ENCODE data around the gene LTC4S.

The LTC4S gene

DNA sequence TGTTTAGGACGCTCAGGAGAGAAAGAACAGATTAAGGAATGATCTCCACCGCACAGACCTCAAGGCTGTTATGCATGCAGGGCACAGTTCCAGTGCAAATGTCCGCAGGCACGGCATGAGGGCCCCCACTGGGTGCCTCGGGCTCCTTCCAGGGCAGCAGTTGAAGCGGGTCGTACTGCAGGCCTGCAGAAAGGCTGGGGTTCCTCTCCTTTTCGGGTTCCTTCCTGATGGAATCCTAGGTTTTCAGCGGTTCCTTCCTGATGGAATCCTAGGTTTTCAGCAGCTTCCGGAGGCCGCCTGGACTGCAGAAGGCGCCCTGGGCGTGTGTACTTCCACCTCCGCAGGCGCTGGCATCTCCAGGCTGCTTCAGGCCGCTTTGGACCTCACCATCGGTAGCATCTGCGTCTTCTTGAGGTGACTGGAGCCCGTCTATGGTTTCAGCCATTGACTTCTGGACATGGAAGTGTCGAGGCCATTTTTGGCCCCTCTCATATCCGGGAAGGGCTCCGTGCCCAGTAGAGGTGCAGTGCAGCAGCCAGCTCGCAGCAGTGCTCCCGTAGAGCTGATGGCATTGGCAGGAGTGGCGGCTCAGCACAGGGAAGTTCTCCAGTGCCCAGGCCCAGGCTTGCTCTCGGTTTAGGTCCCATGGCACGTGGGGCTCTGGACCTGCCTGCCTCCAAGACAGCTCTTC lies 18.5 kb downstream of the LTC4S start:
- DNase-seq, result no peak

DNA sequence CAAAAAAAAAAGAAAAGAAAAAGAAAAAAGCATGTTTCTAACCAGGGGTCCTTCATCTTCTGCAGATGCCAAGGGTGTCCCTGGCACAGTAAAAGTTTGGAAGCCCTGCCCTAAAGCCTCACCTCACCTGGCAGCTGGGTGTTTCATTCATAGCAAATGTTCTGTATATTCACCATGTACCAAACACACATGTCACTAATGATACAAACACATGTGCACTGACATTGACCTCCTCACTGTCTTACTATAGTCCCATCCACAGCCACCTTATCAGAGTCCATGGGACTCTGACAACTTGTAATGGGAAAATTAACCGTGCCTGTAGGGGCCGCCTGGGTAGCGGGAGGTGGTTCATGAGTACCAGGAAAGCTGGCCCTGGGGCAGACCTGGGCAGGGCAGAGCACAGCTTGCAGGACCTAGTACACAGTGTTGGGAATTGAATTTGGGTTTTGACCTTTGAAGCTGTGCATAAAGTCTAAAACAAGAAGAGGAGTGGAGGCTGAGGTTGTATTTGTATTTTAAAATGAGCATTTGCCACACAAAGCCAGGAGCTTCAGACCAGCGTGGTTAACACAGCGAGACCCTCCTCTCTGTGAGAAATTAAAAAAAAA lies 19.3 kb downstream of the LTC4S start:
- no peak for DNase-seq

DNA sequence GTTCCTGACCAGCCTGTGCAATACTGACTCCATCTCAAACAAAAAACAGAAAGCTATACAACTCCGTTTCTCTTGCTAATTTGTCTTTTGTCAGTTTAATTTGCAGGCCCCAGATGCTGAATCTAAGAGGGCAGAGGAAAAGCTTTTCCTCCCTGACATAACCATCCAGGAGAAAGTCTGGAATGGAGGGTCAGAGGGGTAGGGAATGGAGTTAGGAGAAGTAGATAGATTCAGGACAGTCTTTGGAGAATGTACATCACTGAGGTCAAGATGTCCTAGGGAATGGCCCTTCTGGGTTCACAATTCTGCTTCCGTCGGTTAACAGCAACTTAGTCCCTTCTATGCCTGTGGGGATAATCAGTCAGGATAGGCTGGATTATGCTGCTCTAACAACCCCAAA lies 20.3 kb downstream of the LTC4S start:
- DNase-seq, result no peak

DNA sequence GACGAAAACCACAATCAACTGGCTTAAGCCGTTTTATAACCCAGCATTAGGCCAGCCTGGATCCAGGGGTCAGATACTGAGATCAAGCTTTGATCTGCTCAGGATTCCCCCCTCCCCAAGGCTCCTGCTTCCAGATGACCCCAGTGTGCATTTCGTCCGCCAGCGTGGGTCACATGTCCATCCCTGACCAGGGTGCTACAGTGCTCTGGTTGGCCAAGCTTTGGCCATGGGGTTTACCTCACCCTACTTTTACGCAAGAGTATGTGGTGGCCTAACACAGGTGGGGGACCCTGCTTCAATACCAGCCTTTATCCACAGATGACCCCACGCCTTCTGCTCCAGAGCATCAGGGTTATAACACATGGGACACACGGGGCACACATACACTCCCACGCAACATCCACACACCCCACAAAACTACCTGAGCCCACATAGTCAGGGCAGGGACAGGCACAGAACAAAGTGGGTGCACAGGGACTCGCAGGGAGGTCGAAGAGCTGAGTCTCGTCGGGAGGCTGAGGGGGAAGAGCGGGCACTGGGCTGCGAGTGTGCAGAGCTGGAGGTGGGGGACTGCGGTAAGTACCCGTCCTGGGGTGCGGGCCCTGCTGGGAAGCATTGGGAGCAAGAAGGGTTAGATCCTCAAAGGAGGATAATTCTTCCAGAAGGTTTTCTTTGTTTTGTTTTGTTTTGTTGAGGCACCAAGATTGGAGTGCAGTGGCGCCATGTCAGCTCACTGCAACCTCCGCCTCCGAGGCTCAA lies 21.9 kb downstream of the LTC4S start:
- no peak for DNase-seq

DNA sequence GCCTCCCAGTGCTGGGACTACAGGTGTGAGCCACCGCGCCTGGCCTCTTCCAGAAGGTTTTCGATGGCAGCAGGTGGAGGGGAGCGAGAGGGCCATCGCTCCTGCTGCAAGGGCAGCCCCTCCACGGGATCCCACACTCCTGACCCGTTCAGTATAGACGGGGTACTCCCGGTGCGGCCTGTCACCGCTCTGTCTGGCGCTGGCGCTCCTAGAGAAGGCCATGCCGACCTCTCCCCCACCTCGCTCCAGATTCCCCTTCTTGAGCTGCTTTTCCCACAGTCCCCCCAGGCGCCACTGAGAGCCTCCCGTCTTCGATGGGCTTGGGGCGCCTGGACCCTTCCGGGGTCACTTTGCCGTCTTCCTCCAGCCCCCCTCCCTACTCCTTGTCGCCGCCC lies 22.6 kb downstream of the LTC4S start:
- DNase-seq, result no peak

DNA sequence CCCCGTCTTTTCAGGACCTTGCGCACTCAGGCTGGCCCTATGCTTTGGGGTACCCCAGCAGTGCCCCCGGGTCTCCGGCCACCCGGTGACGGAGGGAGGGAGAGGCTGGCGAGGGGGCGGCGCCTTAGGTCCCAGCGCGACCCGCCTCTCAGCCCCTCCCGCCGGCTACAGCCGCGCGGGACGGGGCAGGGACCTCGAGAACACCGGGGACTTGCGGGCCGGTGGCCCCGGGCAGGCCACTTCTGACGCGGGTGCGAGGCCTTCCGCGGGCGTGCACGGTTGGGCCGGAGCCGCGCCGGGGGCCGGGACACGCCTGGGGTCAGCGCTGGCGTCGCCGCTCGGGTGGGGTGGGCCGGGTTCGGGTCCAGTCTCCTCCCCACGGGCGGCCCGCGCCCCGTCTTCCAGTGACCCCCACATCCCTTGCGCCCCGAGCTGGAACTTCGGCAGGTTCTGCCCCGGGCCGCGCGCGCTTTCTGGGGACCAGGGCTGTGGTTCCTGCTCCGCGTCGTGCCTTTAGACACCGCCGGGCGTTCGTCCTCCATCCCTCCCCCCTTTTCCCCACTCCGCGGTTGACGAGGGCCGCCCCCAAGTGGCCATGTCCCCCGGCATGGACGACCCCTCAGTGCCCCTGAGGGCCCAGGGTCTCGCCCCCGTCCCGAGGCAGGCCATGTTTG lies 23.1 kb downstream of the LTC4S start:
- DNase-seq, result peak in 1 of 2 donors; percentile 11

DNA sequence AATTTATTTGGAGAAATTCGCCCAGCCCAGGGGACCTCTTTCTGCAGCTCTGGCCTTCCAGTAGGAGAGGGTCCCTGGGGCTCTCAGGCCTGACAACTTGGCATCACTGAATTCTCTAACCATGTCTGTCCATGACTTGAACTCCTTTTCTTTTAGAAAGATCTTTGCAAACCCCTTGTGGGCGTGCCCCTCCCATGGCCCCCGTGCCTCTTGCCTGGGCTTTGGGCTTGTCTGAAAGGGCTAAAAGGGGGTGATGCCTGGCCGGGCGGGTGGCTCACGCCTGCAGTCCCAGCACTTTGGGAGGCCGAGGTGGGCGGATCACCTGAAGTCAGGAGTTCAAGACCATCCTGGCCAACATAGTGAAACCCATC lies 23.7 kb downstream of the LTC4S start:
- DNase-seq, result no peak

DNA sequence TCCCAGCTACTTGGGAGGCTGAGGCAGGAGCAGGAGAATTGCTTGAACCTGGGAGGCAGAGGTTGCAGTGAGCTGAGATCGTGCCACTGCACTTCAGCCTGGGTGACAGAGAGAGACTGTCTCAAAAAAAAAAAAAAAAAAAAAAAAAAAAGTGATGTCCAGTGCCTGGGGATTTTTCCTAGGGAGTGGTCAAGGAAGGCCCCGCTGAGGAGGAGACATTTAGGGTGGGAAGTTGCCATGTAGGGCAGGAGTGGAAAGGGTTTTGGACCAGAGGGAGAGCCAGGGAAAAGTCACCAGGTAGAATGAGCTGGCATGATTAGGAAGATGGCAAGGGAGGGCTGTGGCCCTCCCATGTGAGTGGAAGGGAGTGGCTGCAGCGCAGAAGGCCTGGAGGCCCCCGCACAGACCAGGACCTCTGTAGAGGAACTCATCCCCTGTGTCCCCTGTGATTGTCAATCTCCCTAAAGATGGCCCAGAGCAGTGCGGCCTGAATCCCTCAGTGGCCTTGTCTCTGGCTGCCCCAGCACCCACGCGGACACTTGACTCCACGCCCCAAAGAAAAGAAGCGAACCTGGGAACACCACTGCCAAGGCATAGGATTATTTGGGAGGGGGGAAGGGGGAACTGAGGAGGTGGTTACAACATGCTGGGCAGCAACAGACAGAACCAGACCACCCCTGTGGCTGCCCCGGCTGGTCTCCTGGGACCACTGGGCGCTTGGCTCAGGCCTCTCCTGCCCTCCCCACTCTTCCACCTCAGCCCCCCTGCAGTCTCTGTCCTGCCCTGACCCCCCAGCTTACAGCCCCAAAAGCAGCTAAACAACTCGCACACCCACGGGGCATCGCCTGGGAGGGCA lies 24.3 kb downstream of the LTC4S start:
- peak in 1 of 2 donors; percentile 22 for DNase-seq

DNA sequence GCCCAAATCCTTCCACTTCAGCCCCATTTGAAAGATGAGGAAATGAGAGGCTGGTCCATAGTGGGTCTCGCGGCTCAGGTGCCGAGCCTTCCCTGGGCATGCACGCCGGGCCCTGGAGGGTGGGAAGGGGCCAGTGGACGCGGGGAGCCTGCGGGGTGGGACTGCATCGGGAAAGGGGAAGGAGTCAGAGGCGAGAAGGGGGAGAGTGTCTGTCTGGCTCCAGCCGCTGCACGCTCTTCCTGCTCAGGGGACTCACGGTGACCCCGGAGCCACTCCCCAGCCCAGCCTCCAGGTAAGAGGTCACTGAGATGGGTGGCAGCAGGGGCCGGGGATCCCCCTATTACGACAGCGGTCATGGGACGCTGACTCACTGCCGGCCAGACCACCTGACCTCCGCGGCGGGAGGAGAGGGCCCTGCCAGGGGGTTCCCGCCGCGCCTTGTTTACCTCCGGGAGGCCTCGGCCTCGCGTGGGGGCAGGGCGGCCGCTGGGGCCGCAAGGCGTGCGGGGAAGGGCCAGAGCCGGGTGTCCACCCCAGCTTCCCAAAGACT lies 25.0 kb downstream of the LTC4S start:
- DNase-seq, result peak; percentile 96 to 97

DNA sequence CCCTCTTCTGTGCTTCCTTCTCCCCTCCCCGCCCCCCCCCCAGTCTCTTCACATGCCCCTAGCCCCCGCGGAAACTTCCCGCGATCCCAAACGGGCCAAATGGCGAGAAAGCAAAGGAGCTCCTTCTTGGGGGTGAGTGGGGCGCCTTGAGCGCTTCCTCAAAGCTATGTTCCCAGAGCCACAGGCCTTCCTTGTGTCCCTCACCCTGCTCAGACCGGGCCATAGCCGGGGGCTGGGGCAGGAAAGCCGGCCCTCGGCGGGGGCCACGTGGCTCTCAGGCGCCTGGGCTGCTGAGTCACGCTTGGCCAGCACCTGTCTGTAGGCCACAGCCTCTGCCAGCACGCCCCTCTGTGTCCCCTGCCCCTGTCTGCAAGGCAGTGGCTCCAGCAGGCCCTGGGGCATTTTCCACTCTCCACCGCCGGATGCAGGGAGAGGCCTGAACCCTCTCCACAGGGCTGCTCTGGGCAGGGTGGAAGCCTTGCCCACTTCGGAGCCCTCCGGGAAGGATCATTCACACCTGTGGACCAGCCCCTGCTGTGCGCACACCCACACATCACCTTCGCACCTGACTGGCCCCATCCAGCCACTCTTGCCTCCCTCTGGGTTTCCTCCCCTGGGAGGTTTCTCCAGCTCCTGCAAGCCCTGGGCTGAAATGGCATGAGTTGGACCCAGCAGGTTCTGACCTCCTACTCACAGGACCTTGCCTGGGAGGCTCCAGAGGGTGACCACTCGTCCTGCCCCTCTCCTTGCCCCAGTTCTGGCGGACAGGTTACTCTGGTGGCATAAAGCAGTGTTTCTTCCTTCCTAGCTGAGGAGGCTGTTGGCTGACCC lies 25.7 kb downstream of the LTC4S start:
- peak; percentile 52 to 84 for DNase-seq

DNA sequence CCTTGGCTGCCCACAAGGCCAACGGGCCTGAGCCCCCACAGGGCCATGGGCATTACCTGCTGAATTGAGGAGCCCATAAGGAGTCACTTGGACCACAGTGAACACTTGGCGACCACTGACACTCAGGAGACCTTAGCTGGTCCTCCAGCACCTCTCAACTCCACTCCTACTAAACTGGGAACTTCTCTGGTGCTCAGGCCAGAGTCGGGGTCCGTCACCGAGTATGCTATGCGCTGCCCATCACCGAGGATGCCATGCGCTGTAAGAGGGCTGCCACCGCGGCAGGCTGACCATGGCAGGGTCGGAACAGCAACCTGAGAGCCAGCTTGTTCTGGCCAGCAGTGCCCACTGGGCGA lies 26.3 kb downstream of the LTC4S start:
- DNase-seq, result peak in 1 of 2 donors; percentile 20

DNA sequence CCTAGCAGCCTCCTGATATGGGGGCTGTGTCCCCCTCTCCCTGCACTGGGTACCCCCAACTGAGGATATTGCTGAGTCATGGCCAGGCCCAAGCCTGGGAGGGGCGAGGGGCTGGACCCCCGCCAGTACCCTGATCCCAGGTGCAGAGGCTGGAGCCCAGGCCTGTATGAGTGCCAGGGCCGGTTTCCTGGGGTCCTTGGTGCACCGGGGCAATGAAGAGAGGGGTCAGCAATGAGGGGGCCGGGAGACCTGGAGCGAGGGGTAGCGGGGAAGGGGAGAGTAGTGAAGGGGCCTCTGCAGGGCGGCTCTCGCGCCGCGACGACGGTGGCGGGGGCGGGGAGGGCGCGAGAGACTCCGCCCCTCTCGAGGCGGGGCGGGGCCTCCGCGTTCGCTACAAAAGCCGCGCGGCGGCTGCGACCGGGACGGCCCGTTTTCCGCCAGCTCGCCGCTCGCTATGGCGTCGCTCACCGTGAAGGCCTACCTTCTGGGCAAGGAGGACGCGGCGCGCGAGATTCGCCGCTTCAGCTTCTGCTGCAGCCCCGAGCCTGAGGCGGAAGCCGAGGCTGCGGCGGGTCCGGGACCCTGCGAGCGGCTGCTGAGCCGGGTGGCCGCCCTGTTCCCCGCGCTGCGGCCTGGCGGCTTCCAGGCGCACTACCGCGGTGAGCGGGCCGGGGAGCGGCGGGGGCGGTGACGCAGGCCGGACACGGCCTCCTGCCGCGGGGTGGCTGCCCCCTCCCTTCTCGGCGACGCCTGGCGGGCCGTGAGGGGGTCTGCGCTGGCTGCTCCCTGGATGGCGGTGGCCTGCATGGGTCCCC lies 26.9 kb downstream of the LTC4S start, which contains the start of gene SQSTM1:
TSS of gene SQSTM1 (plus strand) at position 423 of the 815 bp plus-strand sequence. CDS start at position 455, 32 bp downstream.
- peak; percentile 82 to 91 for DNase-seq

DNA sequence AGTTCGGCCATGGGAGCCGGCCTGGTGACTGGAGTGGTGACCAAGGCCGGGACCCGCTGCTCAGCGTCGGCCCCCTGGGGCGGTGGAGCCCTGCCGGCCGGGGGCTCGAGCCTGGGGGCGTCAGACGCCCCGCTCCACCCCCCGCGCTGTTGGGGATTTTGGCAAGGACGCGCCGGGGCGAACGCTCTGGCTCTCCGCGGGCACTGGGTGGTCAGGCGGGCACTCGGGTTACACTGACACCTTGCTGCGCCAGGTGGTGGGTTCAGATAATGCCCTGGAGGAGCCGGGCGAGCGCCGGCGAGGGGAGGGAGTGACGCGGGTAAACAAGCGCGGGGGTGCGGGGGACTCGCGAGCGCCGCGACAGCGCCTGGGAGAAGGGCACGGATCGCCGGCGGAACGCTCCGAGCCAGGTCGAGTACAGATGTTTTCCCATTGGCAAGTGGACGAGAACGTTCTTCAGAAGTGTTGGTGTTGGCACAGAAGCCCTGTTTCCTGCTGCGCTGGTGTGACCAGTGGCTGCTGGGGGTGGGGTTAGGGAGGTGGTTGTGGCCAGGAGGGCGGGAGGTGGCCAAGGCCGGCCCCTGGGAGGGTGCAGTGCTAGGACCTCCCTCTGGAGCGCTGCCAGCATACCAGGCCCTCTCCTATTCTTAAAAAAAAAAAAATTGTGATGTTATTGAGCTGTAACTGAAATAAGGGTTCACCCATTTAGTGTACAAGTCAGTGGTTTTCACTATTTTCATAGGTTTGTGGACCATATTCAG lies 27.7 kb downstream of the LTC4S start:
- DNase-seq, result peak; percentile 90 to 91

DNA sequence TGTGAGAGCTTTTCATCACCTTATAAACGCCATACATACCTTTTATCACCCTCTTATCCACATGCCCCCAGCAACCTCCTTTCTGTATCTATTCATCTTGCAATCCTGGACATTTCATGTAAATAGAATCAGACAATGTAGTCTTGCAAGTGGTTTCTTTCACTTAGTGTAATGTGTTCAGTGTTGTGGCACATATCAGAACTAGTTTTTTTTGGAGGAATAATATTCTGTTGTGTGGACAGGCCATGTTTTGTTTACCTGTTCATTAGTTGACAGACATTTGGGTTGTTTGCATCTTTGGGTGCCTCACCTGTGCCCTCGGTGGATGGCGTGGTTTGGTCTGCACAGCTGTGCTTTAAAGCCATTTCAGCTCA lies 28.3 kb downstream of the LTC4S start:
- no peak for DNase-seq

DNA sequence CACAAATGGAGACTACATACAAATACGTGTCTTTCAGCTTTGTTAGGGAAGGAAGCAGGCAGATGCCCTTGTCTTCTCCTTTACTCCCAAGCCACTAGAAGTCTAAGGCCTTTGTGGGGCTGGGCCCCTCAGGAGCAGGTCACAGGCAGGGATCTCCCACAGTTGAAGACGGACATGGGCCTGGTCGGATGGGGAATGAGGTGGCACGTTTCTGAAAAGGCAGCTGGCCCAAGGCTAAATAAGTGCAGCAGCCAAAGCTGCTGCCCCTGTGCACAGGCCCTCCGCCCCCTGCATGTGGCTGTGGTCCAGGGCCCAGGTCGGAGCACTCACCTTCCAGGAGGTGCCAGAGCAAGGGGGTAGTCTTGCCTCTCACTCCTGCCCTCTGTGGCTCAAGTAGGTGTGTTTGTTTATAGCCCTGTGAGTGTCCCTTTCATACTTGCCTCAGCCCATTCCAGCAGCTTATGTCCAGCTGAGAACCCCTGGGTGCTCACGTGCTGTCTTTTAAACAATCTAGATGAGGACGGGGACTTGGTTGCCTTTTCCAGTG lies 28.7 kb downstream of the LTC4S start:
- DNase-seq, result no peak

DNA sequence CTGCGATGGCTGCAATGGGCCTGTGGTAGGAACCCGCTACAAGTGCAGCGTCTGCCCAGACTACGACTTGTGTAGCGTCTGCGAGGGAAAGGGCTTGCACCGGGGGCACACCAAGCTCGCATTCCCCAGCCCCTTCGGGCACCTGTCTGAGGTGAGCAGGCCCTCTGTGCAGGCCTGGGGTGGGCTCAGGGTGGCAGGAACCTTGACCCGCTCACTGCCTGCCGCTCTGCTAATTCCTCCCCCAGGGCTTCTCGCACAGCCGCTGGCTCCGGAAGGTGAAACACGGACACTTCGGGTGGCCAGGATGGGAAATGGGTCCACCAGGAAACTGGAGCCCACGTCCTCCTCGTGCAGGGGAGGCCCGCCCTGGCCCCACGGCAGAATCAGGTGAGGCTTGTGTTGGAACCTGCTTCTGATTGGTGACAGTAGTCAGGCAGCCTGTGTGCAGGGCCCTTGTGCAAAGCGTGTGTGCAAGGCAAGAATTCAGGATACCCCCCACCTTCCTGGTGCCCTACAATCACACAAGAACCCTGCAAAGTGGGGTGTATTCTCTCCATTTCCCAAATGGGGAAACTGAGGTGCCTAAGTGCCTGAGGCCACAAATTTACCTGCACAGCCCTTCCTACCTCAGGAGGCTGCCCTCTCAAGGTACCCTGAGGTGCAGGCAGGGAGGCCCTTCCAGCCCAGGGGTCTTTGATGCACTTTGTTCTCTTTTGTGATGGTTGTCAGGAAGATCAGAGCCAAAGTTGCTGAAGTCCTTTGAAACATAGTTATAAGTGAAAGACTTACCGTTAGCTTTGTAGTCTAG lies 30.4 kb downstream of the LTC4S start:
- no peak for DNase-seq

DNA sequence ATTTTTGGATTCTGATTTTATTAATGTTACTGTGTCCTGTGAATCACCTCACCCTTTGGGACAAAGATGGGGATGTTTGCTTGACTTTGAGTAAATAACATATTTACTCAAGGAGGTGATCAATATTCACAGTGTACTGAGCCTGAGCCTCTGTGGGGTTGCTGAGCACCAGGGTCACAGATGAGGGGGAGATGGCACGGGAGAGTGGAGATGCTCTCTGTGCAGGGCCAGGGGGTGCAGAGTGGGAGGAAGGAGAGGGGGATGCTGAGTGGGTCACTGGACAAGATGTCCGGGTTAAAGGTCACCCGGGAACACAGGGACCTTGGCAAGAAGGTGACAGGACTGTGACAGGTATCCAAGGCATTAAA lies 30.9 kb downstream of the LTC4S start:
- no peak for DNase-seq

DNA sequence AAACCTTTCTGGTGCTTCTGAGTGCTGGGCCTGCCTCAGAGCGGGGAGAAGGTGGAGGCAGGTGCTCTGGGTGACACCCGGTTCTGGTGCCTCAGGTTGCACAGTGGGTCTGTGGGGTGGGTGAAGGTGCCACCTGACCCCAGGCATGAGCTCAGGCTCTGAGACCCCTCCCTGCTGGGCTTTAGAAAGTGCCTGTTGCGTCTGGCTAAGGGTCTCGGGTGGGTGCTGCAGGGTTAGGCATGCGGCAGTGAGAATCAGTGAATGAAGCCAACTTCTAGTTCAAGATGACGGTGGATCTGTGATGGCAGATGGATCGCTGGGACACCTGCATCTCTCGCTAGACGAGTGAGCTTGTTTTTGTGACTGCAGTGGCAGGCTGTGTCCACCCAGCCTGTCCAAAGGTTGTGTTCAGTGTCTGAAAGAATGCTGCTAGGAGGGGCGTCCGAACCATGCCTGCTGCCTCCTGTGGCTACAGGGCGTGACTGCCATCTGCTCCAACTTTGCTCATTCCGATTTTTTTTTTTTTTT lies 31.9 kb downstream of the LTC4S start:
- no peak for DNase-seq

Data from inflammatory macrophage (primary cell).